ENCODE results near the gene BAK1. TPM values are rescaled to one million over a fixed set of nuclear protein-coding genes. Genes with fewer than 3 reads are reported as not detected.

The BAK1 gene
- polyA plus RNA-seq, 1 donor from 2014 or later, result 15.4 TPM

GRCh38 chr6:33610779-33611732 is 31.0 kb upstream of the BAK1 start:
- H3K9me2 ChIP-seq (ENCODE audit: insufficient read depth, low read length), result no peaks in the 10 kb centered on the region
- no peaks in the 10 kb centered on the region for H3K36me3 ChIP-seq (ENCODE audit: insufficient read depth, low read length)
- no peaks in the 10 kb centered on the region for H4K20me1 ChIP-seq (ENCODE audit: insufficient read depth)
- H2AFZ ChIP-seq (ENCODE audit: low read depth, low read length), result no peak overlapping the region
- H3K27ac ChIP-seq (ENCODE audit: low read length), result no peak overlapping the region
- H3K9ac ChIP-seq (ENCODE audit: low read length), result no peak overlapping the region
- TF ChIP-seq SMC3 (conservative IDR thresholded peaks at IDR 0.05; ENCODE audit: poor library complexity), result no peak
- TF ChIP-seq REST (IDR thresholded peaks at IDR 0.05; ENCODE audit: borderline replicate concordance), result no peak
- TF ChIP-seq TAF1 (IDR thresholded peaks at IDR 0.05; ENCODE audit: low read depth), result no peak
- no peak for TF ChIP-seq POLR2AphosphoS5 (IDR thresholded peaks at IDR 0.05)
- no peak for TF ChIP-seq CTCF (IDR thresholded peaks at IDR 0.05; ENCODE audit: poor library complexity, severe bottlenecking)
- TF ChIP-seq RAD21 (conservative IDR thresholded peaks at IDR 0.05), result no peak
- TF ChIP-seq EZH2 (IDR thresholded peaks at IDR 0.05; ENCODE audit: borderline replicate concordance, insufficient read depth, low read length, poor library complexity, severe bottlenecking), result no peak
- no peak overlapping the region for H3K4me3 ChIP-seq (ENCODE audit: low read length)
- no peaks in the 10 kb centered on the region for H3K79me2 ChIP-seq (replicated peaks; ENCODE audit: insufficient read depth, low read length)
- no peaks in the 10 kb centered on the region for H3K27me3 ChIP-seq (ENCODE audit: insufficient read depth, low read depth, low read length)
- H3K4me2 ChIP-seq (ENCODE audit: low read length), result no peak overlapping the region
- H3K9me3 ChIP-seq (ENCODE audit: low read length), result no peaks in the 10 kb centered on the region
- no peaks in the 10 kb centered on the region for H3F3A ChIP-seq (ENCODE audit: insufficient read depth, low read length, poor library complexity, severe bottlenecking)

- no peaks in the 10 kb centered on the region for H3K79me2 ChIP-seq (replicated peaks; ENCODE audit: insufficient read depth, low read length)
- H3K27ac ChIP-seq (ENCODE audit: low read length), result no peak overlapping the region
- H3K36me3 ChIP-seq (ENCODE audit: insufficient read depth, low read length), result no peaks in the 10 kb centered on the region
- H3K9me2 ChIP-seq (ENCODE audit: insufficient read depth, low read length), result no peaks in the 10 kb centered on the region
- no peak overlapping the region for H2AFZ ChIP-seq (ENCODE audit: low read depth, low read length)
- H3K27me3 ChIP-seq (ENCODE audit: insufficient read depth, low read depth, low read length), result no peaks in the 10 kb centered on the region
- no peak overlapping the region for H3K9ac ChIP-seq (ENCODE audit: low read length)
- no peaks in the 10 kb centered on the region for H3F3A ChIP-seq (ENCODE audit: insufficient read depth, low read length, poor library complexity, severe bottlenecking)
- no peaks in the 10 kb centered on the region for H4K20me1 ChIP-seq (ENCODE audit: insufficient read depth)
- H3K9me3 ChIP-seq (ENCODE audit: low read length), result no peaks in the 10 kb centered on the region
- H3K4me2 ChIP-seq (ENCODE audit: low read length), result no peak overlapping the region
- no peak overlapping the region for H3K4me3 ChIP-seq (ENCODE audit: low read length)
- TF ChIP-seq SMC3 (conservative IDR thresholded peaks at IDR 0.05; ENCODE audit: poor library complexity), result no peak
- no peak for TF ChIP-seq RAD21 (conservative IDR thresholded peaks at IDR 0.05)
- no peak for TF ChIP-seq CTCF (IDR thresholded peaks at IDR 0.05; ENCODE audit: poor library complexity, severe bottlenecking)
- TF ChIP-seq EP300 (conservative IDR thresholded peaks at IDR 0.05; ENCODE audit: poor library complexity, severe bottlenecking), result no peak
- TF ChIP-seq EZH2 (IDR thresholded peaks at IDR 0.05; ENCODE audit: borderline replicate concordance, insufficient read depth, low read length, poor library complexity, severe bottlenecking), result no peak
- TF ChIP-seq MXI1 (conservative IDR thresholded peaks at IDR 0.05; ENCODE audit: poor library complexity, severe bottlenecking), result no peak
Observed at GRCh38 chr6:33610067-33610466, 30.0 kb upstream of the BAK1 start.

Data from neural cell (in vitro differentiated cells).